PFSK-1 (cell line): ENCODE results near the gene TMEM233.
A peak's percentile ranks its signal among the peaks of the same experiment; 100 is the strongest.

ENCODE experiments used
- FOXP2 ChIP-seq: optimal IDR thresholded peaks from 2 replicates; pipeline ENCODE3; 2011; ENCODE audit warnings: borderline replicate concordance, control low read depth, inconsistent platforms; ENCODE audit not compliant: insufficient read depth; ENCODE audit errors: extremely low read length, extremely low read depth
- POLR2AphosphoS5 ChIP-seq: IDR thresholded peaks from 2 replicates; pipeline ENCODE4 v1.6.1; 2012; ENCODE audit warnings: low read depth, mild to moderate bottlenecking, control low read depth, low read length, moderate library complexity
- SIN3A ChIP-seq: IDR thresholded peaks from 2 replicates; pipeline ENCODE4 v1.6.1; 2012; ENCODE audit warnings: mild to moderate bottlenecking, low read length, moderate library complexity, borderline replicate concordance; ENCODE audit not compliant: insufficient read depth
- TAF1 ChIP-seq: IDR thresholded peaks from 2 replicates; pipeline ENCODE4 v1.6.1; 2012; ENCODE audit warnings: low read length, control low read depth, borderline replicate concordance; ENCODE audit not compliant: insufficient read depth
- TF ChIP-seq, protein P1 (sequence below), 2 experiments: IDR thresholded peaks; 2 replicates each; pipeline versions ENCODE4 v1.6.1 to v1.8.0; 2011 to 2012; ENCODE audit warnings: low read depth in 2 of 2, low read length in 2 of 2, control low read depth in 1 of 2, inconsistent platforms in 1 of 2, mild to moderate bottlenecking in 1 of 2, moderate library complexity in 1 of 2; ENCODE audit not compliant: insufficient read depth in 1 of 2

The TMEM233 gene

DNA sequence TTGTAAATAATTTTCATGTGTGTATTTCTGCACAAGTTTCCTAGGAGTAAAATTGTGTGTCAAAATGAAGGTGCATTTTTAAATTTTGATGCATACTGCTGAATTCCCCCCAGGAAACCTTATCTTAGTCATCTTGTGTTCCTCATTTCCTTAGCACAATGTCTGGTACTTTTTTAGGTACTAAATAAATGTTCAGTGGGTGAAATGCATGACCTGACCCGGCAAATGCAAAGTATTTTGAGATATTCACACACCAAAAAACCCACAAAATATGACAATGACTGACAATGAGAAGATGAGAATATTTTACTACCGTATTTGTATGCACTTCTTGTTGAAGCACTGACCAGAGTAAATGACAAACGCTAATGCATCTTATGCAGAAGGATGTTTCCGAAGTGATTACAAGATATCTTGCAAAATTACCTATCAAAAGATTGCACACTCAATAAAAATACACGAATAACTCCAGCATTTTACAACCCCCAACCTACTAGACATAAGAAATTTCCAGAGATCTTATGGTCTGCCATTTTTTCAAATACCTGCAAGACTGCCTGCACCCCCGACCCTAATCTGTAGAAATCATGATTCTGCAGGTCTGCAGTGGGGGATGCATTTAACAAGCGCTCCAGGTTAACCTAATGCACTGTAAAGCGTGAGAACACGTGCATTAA lies 73.5 kb downstream of the TMEM233 start:
- TF ChIP-seq, protein P1, sequence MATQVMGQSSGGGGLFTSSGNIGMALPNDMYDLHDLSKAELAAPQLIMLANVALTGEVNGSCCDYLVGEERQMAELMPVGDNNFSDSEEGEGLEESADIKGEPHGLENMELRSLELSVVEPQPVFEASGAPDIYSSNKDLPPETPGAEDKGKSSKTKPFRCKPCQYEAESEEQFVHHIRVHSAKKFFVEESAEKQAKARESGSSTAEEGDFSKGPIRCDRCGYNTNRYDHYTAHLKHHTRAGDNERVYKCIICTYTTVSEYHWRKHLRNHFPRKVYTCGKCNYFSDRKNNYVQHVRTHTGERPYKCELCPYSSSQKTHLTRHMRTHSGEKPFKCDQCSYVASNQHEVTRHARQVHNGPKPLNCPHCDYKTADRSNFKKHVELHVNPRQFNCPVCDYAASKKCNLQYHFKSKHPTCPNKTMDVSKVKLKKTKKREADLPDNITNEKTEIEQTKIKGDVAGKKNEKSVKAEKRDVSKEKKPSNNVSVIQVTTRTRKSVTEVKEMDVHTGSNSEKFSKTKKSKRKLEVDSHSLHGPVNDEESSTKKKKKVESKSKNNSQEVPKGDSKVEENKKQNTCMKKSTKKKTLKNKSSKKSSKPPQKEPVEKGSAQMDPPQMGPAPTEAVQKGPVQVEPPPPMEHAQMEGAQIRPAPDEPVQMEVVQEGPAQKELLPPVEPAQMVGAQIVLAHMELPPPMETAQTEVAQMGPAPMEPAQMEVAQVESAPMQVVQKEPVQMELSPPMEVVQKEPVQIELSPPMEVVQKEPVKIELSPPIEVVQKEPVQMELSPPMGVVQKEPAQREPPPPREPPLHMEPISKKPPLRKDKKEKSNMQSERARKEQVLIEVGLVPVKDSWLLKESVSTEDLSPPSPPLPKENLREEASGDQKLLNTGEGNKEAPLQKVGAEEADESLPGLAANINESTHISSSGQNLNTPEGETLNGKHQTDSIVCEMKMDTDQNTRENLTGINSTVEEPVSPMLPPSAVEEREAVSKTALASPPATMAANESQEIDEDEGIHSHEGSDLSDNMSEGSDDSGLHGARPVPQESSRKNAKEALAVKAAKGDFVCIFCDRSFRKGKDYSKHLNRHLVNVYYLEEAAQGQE (IDR thresholded peaks at IDR 0.05; ENCODE audit: insufficient read depth in 1 of 2, low read depth in 2 of 2, low read length in 2 of 2) = no peak
- TF ChIP-seq SIN3A = no peak
- no peak for TF ChIP-seq POLR2AphosphoS5

- peak; percentile 76 for TF ChIP-seq FOXP2
- peak; percentile 84 for TF ChIP-seq POLR2AphosphoS5
- TF ChIP-seq, protein P1 (IDR thresholded peaks at IDR 0.05; ENCODE audit: insufficient read depth in 1 of 2, low read depth in 2 of 2, low read length in 2 of 2) = no peak
- 0 out of 2 replicates have a peak, but pooled peaks have one; percentile 49 for TF ChIP-seq TAF1
- no peak for TF ChIP-seq SIN3A
These were observed 74.2 kb downstream of the TMEM233 start, which contains the start of gene PRKAB1 for GRCh38 chr12:119667577-119668323. Gene PRKAB1, plus strand, starts transcription at chr12:119668133. Its CDS starts 112 bp downstream, at chr12:119668245.

DNA sequence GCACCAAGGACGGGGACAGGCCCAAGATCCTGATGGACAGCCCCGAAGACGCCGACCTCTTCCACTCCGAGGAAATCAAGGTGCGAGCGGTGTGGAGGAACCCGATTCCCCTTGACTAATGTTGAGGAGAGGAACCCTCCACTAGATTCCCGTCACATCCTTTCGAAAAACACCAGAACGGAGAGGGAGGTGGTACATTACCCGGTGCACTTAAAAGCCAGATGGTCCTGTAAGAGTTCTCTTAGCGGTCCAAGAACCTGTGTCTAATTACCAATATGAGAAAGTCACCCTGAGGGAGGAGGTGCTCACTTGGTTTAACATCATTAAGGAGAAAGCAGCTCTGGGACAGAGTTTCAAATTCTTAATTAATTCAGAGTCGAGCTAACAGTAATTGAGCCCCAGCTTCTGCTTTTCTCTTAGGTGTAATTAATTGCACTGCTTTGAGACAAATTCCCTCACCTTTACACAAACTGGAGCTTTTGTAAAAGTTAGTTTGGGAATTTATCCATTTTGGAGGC lies 74.8 kb downstream of the TMEM233 start:
- no peak for TF ChIP-seq FOXP2
- no peak for TF ChIP-seq POLR2AphosphoS5
- TF ChIP-seq, protein P1 (IDR thresholded peaks at IDR 0.05; ENCODE audit: insufficient read depth in 1 of 2, low read depth in 2 of 2, low read length in 2 of 2) = no peak
- TF ChIP-seq TAF1 = no peak
- no peak for TF ChIP-seq SIN3A

GRCh38 chr12:119669744-119670472 lies 76.3 kb downstream of the TMEM233 start:
- TF ChIP-seq TAF1 (no peak), POLR2AphosphoS5 (no peak), SIN3A (no peak), FOXP2 (no peak)
- TF ChIP-seq, protein P1 (IDR thresholded peaks at IDR 0.05; ENCODE audit: insufficient read depth in 1 of 2, low read depth in 2 of 2, low read length in 2 of 2) = no peak
